ENCODE measurements around the gene MRPS24. TPM values are rescaled to one million over a fixed set of nuclear protein-coding genes. Genes with fewer than 3 reads are reported as not detected.

Gene MRPS24
- total RNA-seq, 2 donors from 2014 or later: 102 to 160 TPM

Other genes with a start within 250 kb of the MRPS24 start
- gene COA1, start 140.0 kb downstream of the MRPS24 start, total RNA-seq: 10 to 100 TPM; 24.8 to 45.1 TPM
- gene BLVRA, start 110.8 kb downstream of the MRPS24 start, total RNA-seq: 10 to 100 TPM in 1 of 2 donors, 1 to 10 TPM in 1; 5.4 to 14.7 TPM
- 10 to 100 TPM; 45.5 to 65.7 TPM for gene URGCP, start 37.1 kb upstream of the MRPS24 start, total RNA-seq
- gene UBE2D4, start 56.9 kb upstream of the MRPS24 start, total RNA-seq: 10 to 100 TPM in 1 of 2 donors, 1 to 10 TPM in 1; 8.9 to 12.8 TPM
- not detected for gene SPDYE1, start 128.4 kb upstream of the MRPS24 start, total RNA-seq
- gene DBNL, start 175.2 kb upstream of the MRPS24 start, total RNA-seq: 100 to 1,000 TPM in 1 of 2 donors, 10 to 100 TPM in 1; 81.4 to 106 TPM
- gene PGAM2, start 196.1 kb upstream of the MRPS24 start, total RNA-seq: under 1 TPM; 0.29 to 0.52 TPM
- 10 to 100 TPM; 17.2 to 25.9 TPM for gene POLM, start 213.0 kb upstream of the MRPS24 start, total RNA-seq
- gene AEBP1, start 234.8 kb upstream of the MRPS24 start, total RNA-seq: 10 to 100 TPM; 21.4 to 30.4 TPM

Measured in colonic mucosa (tissue), 2 donors.